ENCODE results near the gene NTM. TPM values are rescaled to one million over a fixed set of nuclear protein-coding genes. Genes with fewer than 3 reads are reported as not detected.

Gene NTM
- total and polyA plus RNA-seq, 2 experiments from 2014 or later: 1.1 to 1.7 TPM

DNA sequence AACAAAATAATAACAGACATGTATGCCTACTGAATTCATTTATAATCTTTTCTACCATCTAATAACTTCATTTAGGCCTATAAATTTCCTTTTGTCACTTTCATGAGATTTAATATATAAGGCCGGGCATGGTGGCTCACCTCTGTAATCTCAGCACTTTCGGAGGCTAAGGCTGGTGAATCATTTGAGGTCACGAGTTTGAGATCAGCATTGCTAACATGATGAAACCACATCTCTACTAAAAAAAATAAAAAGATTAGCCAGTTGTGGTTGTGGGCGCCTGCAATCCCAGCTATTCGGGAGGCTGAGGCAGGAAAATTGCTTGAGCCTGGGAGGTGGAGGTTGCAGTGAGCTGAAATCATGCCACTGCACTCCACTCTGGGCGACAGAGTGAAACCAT, 14.2 kb upstream of the NTM start:
- peaks cover 6% of the 10 kb centered on the region for H3K4me1 ChIP-seq (ENCODE audit: low read depth)
- no peak overlapping the region for H3K27ac ChIP-seq
- H3K36me3 ChIP-seq: no peaks in the 10 kb centered on the region
- H3K4me3 ChIP-seq: no peak overlapping the region
- H3K9me3 ChIP-seq (ENCODE audit: low read depth): no peaks in the 10 kb centered on the region
- no peaks in the 10 kb centered on the region for H3K27me3 ChIP-seq
- no peak for TF ChIP-seq CTCF (IDR thresholded peaks at IDR 0.05; ENCODE audit: low read depth, low read length)
- DNase-seq (ENCODE audit: low read depth in 1 of 2, low spot score in 1 of 2): peak in 1 of 2 donors; percentile 79

GRCh38 chr11:131365329-131365930, 5.0 kb upstream of the NTM start:
- no peak overlapping the region for H3K27ac ChIP-seq

DNA sequence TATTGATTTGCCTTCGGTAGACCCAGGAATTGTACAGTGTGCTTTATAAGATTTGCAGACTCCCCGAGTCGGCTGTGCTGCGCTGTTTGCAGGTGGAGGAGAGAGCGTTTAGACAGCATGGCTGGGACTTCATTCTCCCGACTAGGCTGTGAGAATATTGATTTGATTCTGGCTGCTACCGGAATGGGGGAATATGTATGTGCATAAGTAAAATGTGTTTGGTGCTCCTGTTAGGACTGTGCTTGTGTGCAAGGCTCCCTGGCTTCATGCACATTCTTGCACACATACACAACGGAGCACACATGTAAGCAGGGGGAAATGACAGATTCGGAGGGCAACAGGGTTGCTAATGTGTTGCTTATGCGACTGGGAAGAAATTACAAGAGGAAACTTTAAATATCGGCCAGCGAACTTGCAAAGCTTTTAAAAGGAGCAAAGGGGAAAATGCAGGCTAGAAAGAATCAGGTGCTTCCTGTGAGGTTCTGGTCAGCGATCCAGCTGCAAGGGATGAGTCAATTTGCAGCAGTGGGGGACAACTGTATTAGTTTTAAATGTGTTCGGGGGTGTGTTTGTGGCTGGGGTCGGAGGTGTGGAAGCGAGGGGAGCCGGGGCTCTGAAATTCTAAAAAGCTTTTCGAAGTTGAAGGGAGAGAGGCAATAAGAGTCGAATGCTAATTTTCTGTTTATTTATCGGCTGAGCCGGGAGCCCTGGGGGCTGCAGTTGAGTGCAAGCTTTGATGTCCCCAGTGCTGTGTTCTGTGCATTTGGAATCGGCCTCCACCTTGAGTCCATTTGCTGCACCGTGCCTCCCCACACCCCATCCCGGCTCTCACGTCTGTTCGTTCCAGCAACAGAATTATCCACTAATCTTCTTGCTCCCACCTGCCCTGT, 731 bp downstream of the NTM start:
- peaks cover 8% of the 10 kb centered on the region for H3K27me3 ChIP-seq

More at GRCh38 chr11:131365329-131365930, 5.0 kb upstream of the NTM start:
- H3K4me3 ChIP-seq: no peak overlapping the region
- H3K36me3 ChIP-seq: no peaks in the 10 kb centered on the region
- DNase-seq (ENCODE audit: low read depth in 1 of 2, low spot score in 1 of 2): no peak
- H3K27me3 ChIP-seq: no peaks in the 10 kb centered on the region
- H3K4me1 ChIP-seq (ENCODE audit: low read depth): no peaks in the 10 kb centered on the region
- no peaks in the 10 kb centered on the region for H3K9me3 ChIP-seq (ENCODE audit: low read depth)
- TF ChIP-seq CTCF (IDR thresholded peaks at IDR 0.05; ENCODE audit: low read depth, low read length): no peak

GRCh38 chr11:131371791-131372104, 1.3 kb downstream of the NTM start:
- Histone ChIP-seq H3K27ac (no peak overlapping the region), H3K36me3 (no peaks in the 10 kb centered on the region), H3K4me3 (no peak overlapping the region), H3K4me1 (ENCODE audit: low read depth) (no peaks in the 10 kb centered on the region), H3K9me3 (ENCODE audit: low read depth) (no peaks in the 10 kb centered on the region), H3K27me3 (peaks cover 8% of the 10 kb centered on the region)
- no peak for TF ChIP-seq CTCF (IDR thresholded peaks at IDR 0.05; ENCODE audit: low read depth, low read length)
- DNase-seq (ENCODE audit: low read depth in 1 of 2, low spot score in 1 of 2): no peak

More for the DNA sequence above, 731 bp downstream of the NTM start:
- H3K9me3 ChIP-seq (ENCODE audit: low read depth): no peaks in the 10 kb centered on the region
- no peak overlapping the region for H3K4me3 ChIP-seq
- no peaks in the 10 kb centered on the region for H3K4me1 ChIP-seq (ENCODE audit: low read depth)
- TF ChIP-seq CTCF (IDR thresholded peaks at IDR 0.05; ENCODE audit: low read depth, low read length): no peak
- DNase-seq (ENCODE audit: low read depth in 1 of 2, low spot score in 1 of 2): no peak
- H3K27ac ChIP-seq: no peak overlapping the region
- no peaks in the 10 kb centered on the region for H3K36me3 ChIP-seq

GRCh38 chr11:131372234-131372962, 2.0 kb downstream of the NTM start:
- Histone ChIP-seq H3K4me1 (ENCODE audit: low read depth) (peaks cover 4% of the 10 kb centered on the region), H3K4me3 (no peak overlapping the region), H3K36me3 (no peaks in the 10 kb centered on the region), H3K9me3 (ENCODE audit: low read depth) (no peaks in the 10 kb centered on the region), H3K27ac (no peak overlapping the region), H3K27me3 (peaks cover 8% of the 10 kb centered on the region)
- DNase-seq (ENCODE audit: low read depth in 1 of 2, low spot score in 1 of 2): no peak
- no peak for TF ChIP-seq CTCF (IDR thresholded peaks at IDR 0.05; ENCODE audit: low read depth, low read length)
